AG04450 (cell line): Measurements from ENCODE around the gene HS6ST3. TPM values are rescaled to one million over a fixed set of nuclear protein-coding genes. Genes with fewer than 3 reads are reported as not detected.

Source experiments
- CTCF ChIA-PET: fragments of 300-600, 350-600 bp; formaldehyde crosslinking; extraction: SDS; loops from one replicate; lab custom pipeline; 2022; ENCODE audit warnings: antibody characterized with exemption, inconsistent platforms; lab: Charles Lee
- POLR2A ChIA-PET: fragments of 350-600 bp; formaldehyde crosslinking; extraction: SDS; loops from one replicate; lab custom pipeline; 2021; ENCODE audit warnings: antibody characterized with exemption, inconsistent platforms; lab: Yijun Ruan, JAX
- DNase-seq: peaks from one replicate; pipeline ENCODE4 v3.0.0-alpha.2; 2011; ENCODE audit warnings: low read depth, low spot score
- H3K27ac ChIP-seq: one replicate; pipeline ENCODE4 v1.5.1; 2012; ENCODE audit warnings: low read depth, low read length, control low read depth
- H3K27me3 ChIP-seq: one replicate; pipeline ENCODE4 v1.6.0; 2012; ENCODE audit warnings: low read length; ENCODE audit not compliant: control insufficient read depth, insufficient read depth
- H3K4me3 ChIP-seq: 2 replicates; pipeline ENCODE4 v1.5.1; 2011; ENCODE audit warnings: mild to moderate bottlenecking, low read depth, low read length, control low read depth
- H3K9me3 ChIP-seq: 2 replicates; pipeline ENCODE4 v1.5.1; 2012; ENCODE audit warnings: low read length; ENCODE audit not compliant: control insufficient read depth, insufficient read depth
- CTCF ChIP-seq: IDR thresholded peaks from 2 replicates; pipeline ENCODE4 v1.5.1; 2011; ENCODE audit warnings: low read depth, low read length, control low read depth, inconsistent platforms
- polyA plus RNA-seq: library from polyadenylated mRNA; depleted of rRNA; stranded (reverse); fragments of >200 nt; gene quantifications from 2 replicates; pipeline ENCODE4 v1.2.3, GENCODE V29; 2011

The HS6ST3 gene
- polyA plus RNA-seq, 1 experiment = not detected

- POLR2A ChIA-PET = no interaction called here
- DNase-seq = no peak
- H3K27me3 ChIP-seq = no peaks in the 10 kb centered on the region
- H3K9me3 ChIP-seq = no peaks in the 10 kb centered on the region
- H3K27ac ChIP-seq = no peak overlapping the region
- CTCF ChIA-PET = no interaction called here
- no peak overlapping the region for H3K4me3 ChIP-seq
- no peak for TF ChIP-seq CTCF
Measured at GRCh38 chr13:96159725-96160124, 69.8 kb downstream of the HS6ST3 start.

GRCh38 chr13:96161141-96161540 is 71.2 kb downstream of the HS6ST3 start:
- ChIA-PET POLR2A (no interaction called here), CTCF (no interaction called here)
- no peaks in the 10 kb centered on the region for H3K27me3 ChIP-seq
- no peak for DNase-seq
- no peaks in the 10 kb centered on the region for H3K9me3 ChIP-seq
- H3K4me3 ChIP-seq = no peak overlapping the region
- H3K27ac ChIP-seq = no peak overlapping the region
- TF ChIP-seq CTCF = no peak

GRCh38 chr13:96165840-96166239 is 75.9 kb downstream of the HS6ST3 start:
- H3K27ac ChIP-seq = no peak overlapping the region
- DNase-seq = no peak
- ChIA-PET POLR2A (no interaction called here), CTCF (interaction anchor here (0.6 kb wide), 1 partner anchor 11 kb away, joined by 5 read pairs; no protein-coding TSS in a partner anchor)
- H3K9me3 ChIP-seq = no peaks in the 10 kb centered on the region
- TF ChIP-seq CTCF = no peak
- H3K4me3 ChIP-seq = no peak overlapping the region
- no peaks in the 10 kb centered on the region for H3K27me3 ChIP-seq

- Histone ChIP-seq H3K9me3 (no peaks in the 10 kb centered on the region), H3K4me3 (no peak overlapping the region), H3K27me3 (no peaks in the 10 kb centered on the region), H3K27ac (no peak overlapping the region)
- CTCF ChIA-PET = no interaction called here
- no peak for TF ChIP-seq CTCF
- POLR2A ChIA-PET = no interaction called here
- no peak for DNase-seq
Measured at GRCh38 chr13:96172066-96172465, 82.2 kb downstream of the HS6ST3 start.

GRCh38 chr13:96178759-96179158 is 88.9 kb downstream of the HS6ST3 start:
- H3K27ac ChIP-seq = no peak overlapping the region
- no peak for TF ChIP-seq CTCF
- ChIA-PET POLR2A (no interaction called here), CTCF (no interaction called here)
- no peak overlapping the region for H3K4me3 ChIP-seq
- no peaks in the 10 kb centered on the region for H3K9me3 ChIP-seq
- DNase-seq = no peak
- no peaks in the 10 kb centered on the region for H3K27me3 ChIP-seq
